OCI-LY7 (cell line): ENCODE data around the gene SLC16A8. TPM values are rescaled to one million over a fixed set of nuclear protein-coding genes. Genes with fewer than 3 reads are reported as not detected.

Experiments used
- BruUV-seq: library from RNA; stranded (reverse); fragments of 400-500 nt; replicated peaks from 2 replicates; lab custom pipeline; 2021; lab: Mats Ljungman, UMichigan
- CTCF ChIA-PET: fragments of 300-600 bp; sonication (Branson Sonifier 250); formaldehyde crosslinking; loops from one replicate; lab custom pipeline; 2022; ENCODE audit warnings: antibody characterized with exemption; ENCODE audit not compliant: unreplicated experiment; lab: Charles Lee
- POLR2A ChIA-PET: fragments of 300-600 bp; sonication (Branson Sonifier 250); formaldehyde crosslinking; loops from one replicate; lab custom pipeline; 2022; ENCODE audit warnings: antibody characterized with exemption; lab: Charles Lee
- DNase-seq: peaks from one replicate; pipeline ENCODE4 v3.0.0-alpha.2; 2015; ENCODE audit warnings: low spot score
- H2AFZ ChIP-seq: fragments of 200-600 bp; sonication (generic), shearing (Covaris generic); 2 replicates; pipeline ENCODE4 v1.6.1; 2014; ENCODE audit warnings: mild to moderate bottlenecking, antibody characterized with exemption, low read length, moderate library complexity
- H3K27ac ChIP-seq: fragments of 200-600 bp; sonication (generic); 2 replicates; pipeline ENCODE4 v1.5.1; 2014; ENCODE audit warnings: mixed run types, low read depth, mild to moderate bottlenecking, moderate library complexity, low read length, inconsistent platforms; ENCODE audit not compliant: poor library complexity, severe bottlenecking
- H3K36me3 ChIP-seq: fragments of 200-600 bp; sonication (generic); 2 replicates; pipeline ENCODE4 v1.6.1; 2014; ENCODE audit warnings: mild to moderate bottlenecking, antibody characterized with exemption, low read length, moderate library complexity, mixed read lengths; ENCODE audit not compliant: insufficient read depth
- H3K4me1 ChIP-seq: fragments of 200-600 bp; sonication (generic); 2 replicates; pipeline ENCODE4 v1.5.1; 2014; ENCODE audit warnings: mild to moderate bottlenecking, low read length; ENCODE audit not compliant: insufficient read depth, poor library complexity, severe bottlenecking
- H3K4me2 ChIP-seq: fragments of 200-600 bp; sonication (generic); 2 replicates; pipeline ENCODE4 v1.6.1; 2014; ENCODE audit warnings: mild to moderate bottlenecking, low read length
- H3K4me3 ChIP-seq: fragments of 200-600 bp; sonication (generic); 2 replicates; pipeline ENCODE4 v1.5.1; 2014; ENCODE audit warnings: mild to moderate bottlenecking, low read depth, low read length; ENCODE audit not compliant: poor library complexity, severe bottlenecking
- H3K79me2 ChIP-seq: fragments of 200-600 bp; sonication (generic); 2 replicates; pipeline ENCODE4 v1.6.1; 2016; ENCODE audit warnings: low read depth, mild to moderate bottlenecking, low read length, moderate library complexity, mixed read lengths; ENCODE audit not compliant: insufficient read depth
- H3K9me2 ChIP-seq: fragments of 200-600 bp; sonication (generic); 2 replicates; pipeline ENCODE4 v1.6.1; 2016; ENCODE audit warnings: mild to moderate bottlenecking, low read length, mixed read lengths; ENCODE audit not compliant: insufficient read depth
- H3K9me3 ChIP-seq: fragments of 200-600 bp; sonication (generic); 2 replicates; pipeline ENCODE4 v1.6.1; 2014; ENCODE audit warnings: mild to moderate bottlenecking, mixed run types, low read length, mixed read lengths
- H4K20me1 ChIP-seq: fragments of 200-600 bp; sonication (generic); 2 replicates; pipeline ENCODE4 v1.6.1; 2014; ENCODE audit warnings: mild to moderate bottlenecking, antibody characterized with exemption, low read length, moderate library complexity, mixed read lengths; ENCODE audit not compliant: insufficient read depth
- EZH2phosphoT487 ChIP-seq: fragments of 200-600 bp; sonication (generic); IDR thresholded peaks from 2 replicates; pipeline ENCODE4 v1.6.1; 2018; ENCODE audit warnings: low read depth, borderline replicate concordance, mild to moderate bottlenecking, mixed run types, antibody characterized with exemption, low read length, moderate library complexity, mixed read lengths
- intact Hi-C: fragments of 100-400 bp; cut with micrococcal nuclease; formaldehyde crosslinking; loops from one replicate; pipeline ENCODE4 v1.10.0; 2022; ENCODE audit not compliant: unreplicated experiment
- total RNA-seq, 2 experiments: library from RNA; depleted of rRNA in 1 of 2; stranded (reverse); fragments of >200 nt in 1 of 2; shearing (Covaris generic) in 1 of 2; gene quantifications; 2 replicates each; pipeline ENCODE4 v1.2.3, GENCODE V29; 2014 to 2022
- TF ChIP-seq, protein P1 (sequence below): fragments of 200-600 bp; sonication (generic); conservative IDR thresholded peaks from 2 replicates; pipeline ENCODE4 v1.5.1; 2014; ENCODE audit warnings: mild to moderate bottlenecking, antibody characterized with exemption, low read length, moderate library complexity, mixed read lengths

SLC16A8 gene
- total RNA-seq, 2 experiments from 2014 or later = not detected

DNA sequence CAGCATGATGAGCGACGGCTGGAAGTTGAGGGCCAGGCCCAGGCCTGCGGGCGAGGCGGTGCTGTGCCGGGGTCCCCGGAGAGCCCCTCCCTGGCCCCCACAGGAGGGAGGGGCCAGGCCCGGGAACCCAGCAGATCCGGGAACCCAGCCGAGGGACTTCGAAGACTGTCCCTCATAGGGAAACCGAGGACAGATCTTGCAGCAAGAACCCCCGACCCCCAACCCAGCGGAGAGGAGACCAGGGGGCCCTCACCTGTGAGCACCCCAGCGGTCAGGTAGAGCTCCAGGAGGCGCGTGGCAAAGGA is 2.4 kb downstream of the SLC16A8 start:
- Histone ChIP-seq H3K4me2 (no peak overlapping the region), H3K36me3 (no peaks in the 10 kb centered on the region), H4K20me1 (no peaks in the 10 kb centered on the region), H3K27ac (no peak overlapping the region), H3K4me1 (no peaks in the 10 kb centered on the region), H3K9me2 (no peaks in the 10 kb centered on the region), H3K9me3 (no peaks in the 10 kb centered on the region), H3K79me2 (no peaks in the 10 kb centered on the region), H3K4me3 (no peak overlapping the region), H2AFZ (no peak overlapping the region)
- POLR2A ChIA-PET = no interaction called here
- CTCF ChIA-PET = no interaction called here
- BruUV-seq = no TSS peak
- no peak for DNase-seq
- TF ChIP-seq, protein P1, sequence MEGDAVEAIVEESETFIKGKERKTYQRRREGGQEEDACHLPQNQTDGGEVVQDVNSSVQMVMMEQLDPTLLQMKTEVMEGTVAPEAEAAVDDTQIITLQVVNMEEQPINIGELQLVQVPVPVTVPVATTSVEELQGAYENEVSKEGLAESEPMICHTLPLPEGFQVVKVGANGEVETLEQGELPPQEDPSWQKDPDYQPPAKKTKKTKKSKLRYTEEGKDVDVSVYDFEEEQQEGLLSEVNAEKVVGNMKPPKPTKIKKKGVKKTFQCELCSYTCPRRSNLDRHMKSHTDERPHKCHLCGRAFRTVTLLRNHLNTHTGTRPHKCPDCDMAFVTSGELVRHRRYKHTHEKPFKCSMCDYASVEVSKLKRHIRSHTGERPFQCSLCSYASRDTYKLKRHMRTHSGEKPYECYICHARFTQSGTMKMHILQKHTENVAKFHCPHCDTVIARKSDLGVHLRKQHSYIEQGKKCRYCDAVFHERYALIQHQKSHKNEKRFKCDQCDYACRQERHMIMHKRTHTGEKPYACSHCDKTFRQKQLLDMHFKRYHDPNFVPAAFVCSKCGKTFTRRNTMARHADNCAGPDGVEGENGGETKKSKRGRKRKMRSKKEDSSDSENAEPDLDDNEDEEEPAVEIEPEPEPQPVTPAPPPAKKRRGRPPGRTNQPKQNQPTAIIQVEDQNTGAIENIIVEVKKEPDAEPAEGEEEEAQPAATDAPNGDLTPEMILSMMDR = no peak
- no peak for TF ChIP-seq EZH2phosphoT487
- intact Hi-C loops = no loop called here

DNA sequence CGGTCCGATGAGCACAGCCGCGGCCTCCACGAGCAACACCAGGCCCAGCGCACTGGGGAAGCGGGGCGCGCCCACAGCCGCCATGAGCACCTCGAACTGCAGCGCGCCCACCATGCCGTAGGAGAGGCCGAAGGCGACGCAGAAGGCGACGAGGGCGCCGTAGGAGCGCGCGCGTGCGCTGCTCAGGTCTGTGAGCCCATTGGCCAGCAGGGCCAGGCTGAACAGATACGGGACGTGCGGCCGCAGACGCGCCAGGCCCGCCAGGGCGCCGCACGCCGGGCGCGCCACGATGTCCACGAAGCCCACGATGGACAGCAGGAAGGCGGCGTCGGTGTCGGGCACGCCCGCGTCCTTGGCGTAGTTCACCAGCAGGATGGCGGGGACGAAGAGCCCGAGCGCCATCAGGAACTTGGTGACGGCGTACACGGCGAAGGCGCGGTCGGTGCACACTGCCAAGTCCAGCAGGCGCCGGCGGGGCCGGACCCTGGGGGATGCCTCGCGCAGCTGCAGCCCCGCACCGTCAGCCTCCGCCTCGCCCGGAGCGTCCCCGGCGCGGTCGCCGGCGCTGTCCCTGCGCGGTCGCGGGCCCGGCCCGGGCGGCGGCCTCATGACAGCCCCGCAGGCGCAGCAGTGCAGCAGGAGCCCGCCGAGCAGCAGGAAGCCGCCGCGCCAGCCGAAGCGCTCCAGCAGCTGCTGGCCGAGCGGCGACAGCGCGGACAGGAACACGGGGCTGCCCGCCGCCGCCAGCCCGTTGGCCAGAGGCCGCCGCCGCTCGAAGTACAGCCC is 2.9 kb downstream of the SLC16A8 start:
- BruUV-seq = no TSS peak
- CTCF ChIA-PET = no interaction called here
- intact Hi-C loops = no loop called here

DNA sequence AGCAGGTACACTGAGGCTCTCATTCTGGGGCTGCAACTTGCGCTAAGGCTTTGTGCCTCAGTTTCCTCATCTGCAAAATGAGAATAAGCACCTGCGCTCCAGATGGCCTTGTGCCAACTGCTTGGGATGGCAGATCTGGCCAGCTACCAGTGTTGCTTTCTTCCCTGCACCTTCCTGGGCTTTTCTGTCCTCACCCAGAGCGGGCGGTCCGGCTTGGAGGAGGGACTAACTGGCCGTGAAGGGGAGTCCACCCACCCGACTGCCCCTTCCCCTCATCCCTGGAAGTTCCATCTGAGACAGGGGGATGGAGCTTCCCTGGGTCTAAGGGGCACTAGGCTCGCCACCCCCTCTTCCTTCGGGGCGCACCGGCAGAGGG is 3.5 kb downstream of the SLC16A8 start:
- POLR2A ChIA-PET = no interaction called here
- Histone ChIP-seq H3K4me1 (no peaks in the 10 kb centered on the region), H3K4me3 (no peak overlapping the region), H3K9me3 (no peaks in the 10 kb centered on the region), H3K4me2 (no peak overlapping the region), H3K27ac (no peak overlapping the region), H3K36me3 (no peaks in the 10 kb centered on the region), H3K9me2 (no peaks in the 10 kb centered on the region), H2AFZ (no peak overlapping the region), H4K20me1 (no peaks in the 10 kb centered on the region), H3K79me2 (no peaks in the 10 kb centered on the region)
- TF ChIP-seq, protein P1 = no peak
- no peak for TF ChIP-seq EZH2phosphoT487
- BruUV-seq = no TSS peak
- CTCF ChIA-PET = no interaction called here
- intact Hi-C loops = no loop called here
- DNase-seq = no peak

More for the DNA sequence above, 2.9 kb downstream of the SLC16A8 start:
- no peaks in the 10 kb centered on the region for H3K9me3 ChIP-seq
- no peak for DNase-seq
- H2AFZ ChIP-seq = no peak overlapping the region
- no peaks in the 10 kb centered on the region for H3K36me3 ChIP-seq
- H3K27ac ChIP-seq = no peak overlapping the region
- H3K79me2 ChIP-seq = no peaks in the 10 kb centered on the region
- no peaks in the 10 kb centered on the region for H4K20me1 ChIP-seq
- no peak overlapping the region for H3K4me3 ChIP-seq
- H3K4me2 ChIP-seq = no peak overlapping the region
- TF ChIP-seq, protein P1 = no peak
- no peak for TF ChIP-seq EZH2phosphoT487
- no peaks in the 10 kb centered on the region for H3K9me2 ChIP-seq
- H3K4me1 ChIP-seq = no peaks in the 10 kb centered on the region
- POLR2A ChIA-PET = no interaction called here
